HepG2 (cell line): ENCODE measurements around the gene MRPS5. TPM values are rescaled to one million over a fixed set of nuclear protein-coding genes. Genes with fewer than 3 reads are reported as not detected.
A peak's percentile ranks its signal among the peaks of the same experiment; 100 is the strongest.

Source experiments
- ATF1 ChIP-seq: IDR thresholded peaks from 2 replicates; pipeline ENCODE4 v1.6.1; 2016; ENCODE audit warnings: mild to moderate bottlenecking, control low read depth
- HOXA9 ChIP-seq: sonication (generic); formaldehyde crosslinking; IDR thresholded peaks from 2 replicates; pipeline ENCODE4 v1.8.1; 2022; ENCODE audit warnings: missing genetic modification reagents, mild to moderate bottlenecking, moderate library complexity, borderline replicate concordance
- ISX ChIP-seq: sonication (generic); formaldehyde crosslinking; conservative IDR thresholded peaks from 2 replicates; pipeline ENCODE4 v1.5.0; 2020; ENCODE audit warnings: missing genetic modification reagents
- KDM3A ChIP-seq: IDR thresholded peaks from 2 replicates; pipeline ENCODE4 v1.6.1; 2018; ENCODE audit warnings: low read depth, missing compliant biosample characterization
- MBD4 ChIP-seq: IDR thresholded peaks from 2 replicates; pipeline ENCODE4 v1.6.1; 2012; ENCODE audit warnings: low read length, inconsistent platforms, borderline replicate concordance
- MTA1 ChIP-seq: sonication (generic); formaldehyde crosslinking; IDR thresholded peaks from 2 replicates; pipeline ENCODE4 v1.4.0; 2020; ENCODE audit warnings: missing genetic modification reagents, mild to moderate bottlenecking, borderline replicate concordance
- MTF1 ChIP-seq: sonication (generic); formaldehyde crosslinking; IDR thresholded peaks from 2 replicates; pipeline ENCODE4 v1.5.0; 2020; ENCODE audit warnings: missing genetic modification reagents
- NFKBIZ ChIP-seq: IDR thresholded peaks from 2 replicates; pipeline ENCODE4 v1.6.1; 2018; ENCODE audit warnings: missing genetic modification reagents, missing compliant biosample characterization
- NONO ChIP-seq, 2 experiments: fragments of 450-650 bp in 1 of 2; sonication (generic) in 1 of 2; formaldehyde crosslinking in 1 of 2; IDR thresholded peaks in 1 of 2; conservative IDR thresholded peaks in 1 of 2; 2 replicates each; pipeline versions ENCODE4 v1.6.1 to v1.8.0; 2017 to 2022; ENCODE audit warnings: mild to moderate bottlenecking in 1 of 2, missing genetic modification reagents in 1 of 2, moderate library complexity in 1 of 2
- NR2F6 ChIP-seq, 2 experiments: IDR thresholded peaks; 2 replicates each; pipeline ENCODE4 v1.6.1; 2016; ENCODE audit warnings: antibody characterized with exemption in 1 of 2, mild to moderate bottlenecking in 1 of 2
- PBX2 ChIP-seq: IDR thresholded peaks from 2 replicates; pipeline ENCODE4 v1.6.1; 2016; ENCODE audit warnings: control low read depth
- PHF8 ChIP-seq: sonication (generic); formaldehyde crosslinking; IDR thresholded peaks from 2 replicates; pipeline ENCODE4 v1.5.0; 2020; ENCODE audit warnings: missing genetic modification reagents
- RFX3 ChIP-seq: IDR thresholded peaks from 2 replicates; pipeline ENCODE4 v1.6.1; 2016; ENCODE audit warnings: missing biosample characterization, missing genetic modification reagents
- SNAPC5 ChIP-seq: sonication (generic); formaldehyde crosslinking; IDR thresholded peaks from 2 replicates; pipeline ENCODE4 v1.8.1; 2023; ENCODE audit warnings: mild to moderate bottlenecking, missing genetic modification reagents, borderline replicate concordance
- TOE1 ChIP-seq: sonication (generic); formaldehyde crosslinking; IDR thresholded peaks from 2 replicates; pipeline ENCODE4 v1.4.0; 2020; ENCODE audit warnings: mild to moderate bottlenecking, missing genetic modification reagents
- ZC3H4 ChIP-seq: sonication (generic); formaldehyde crosslinking; IDR thresholded peaks from 2 replicates; pipeline ENCODE4 v1.4.0; 2020; ENCODE audit warnings: missing genetic modification reagents, borderline replicate concordance
- ZHX2 ChIP-seq, 2 experiments: sonication (generic) in 1 of 2; formaldehyde crosslinking in 1 of 2; IDR thresholded peaks; 2 replicates each; pipeline versions ENCODE4 v1.6.1 to v1.9.0; 2014 to 2022; ENCODE audit warnings: antibody characterized with exemption in 1 of 2, borderline replicate concordance in 1 of 2, inconsistent platforms in 1 of 2, low read depth in 1 of 2, missing genetic modification reagents in 1 of 2
- ZMAT5 ChIP-seq: sonication (generic); formaldehyde crosslinking; IDR thresholded peaks from 2 replicates; pipeline ENCODE4 v1.5.0; 2020; ENCODE audit warnings: mild to moderate bottlenecking, low read depth, missing genetic modification reagents, borderline replicate concordance
- ZNF12 ChIP-seq: sonication (generic); formaldehyde crosslinking; IDR thresholded peaks from 2 replicates; pipeline ENCODE4 v1.5.0; 2020; ENCODE audit warnings: missing genetic modification reagents
- ZNF143 ChIP-seq: sonication (generic); formaldehyde crosslinking; IDR thresholded peaks from 2 replicates; pipeline ENCODE4 v1.4.0; 2020; ENCODE audit warnings: missing genetic modification reagents
- ZNF792 ChIP-seq: IDR thresholded peaks from 2 replicates; pipeline ENCODE4 v1.6.1; 2016
- polyA plus RNA-seq, 8 experiments: library from polyadenylated mRNA; depleted of rRNA in 3 of 8; stranded (reverse) in 7 of 8; unstranded in 1 of 8; fragments of >200 nt; fragmentation: Illumina TruSeq in 4 of 8; extraction: Trizol in 4 of 8; gene quantifications; 2 replicates each; pipeline versions ENCODE4 v1.2.1 to v1.2.3, GENCODE V29; 2011 to 2016; ENCODE audit warnings: low read depth in 4 of 8, missing spikeins in 1 of 8, mixed read lengths in 1 of 8; ENCODE audit not compliant: insufficient read depth in 1 of 8
- total RNA-seq, 5 experiments: library from RNA; depleted of rRNA; stranded (reverse); fragments of >200 nt; fragmentation: Illumina TruSeq; extraction: Trizol; gene quantifications; 2 replicates each; pipeline ENCODE4 v1.2.3, GENCODE V29; 2016; ENCODE audit warnings: low read depth in 1 of 5
- TF ChIP-seq, protein P1 (sequence below): sonication (generic); formaldehyde crosslinking; IDR thresholded peaks from 2 replicates; pipeline ENCODE4 v1.4.0; 2020; ENCODE audit warnings: missing genetic modification reagents

MRPS5 gene
- total and polyA plus RNA-seq, 2 of the 13 experiments (the other 11 are each of a cell fraction or from before 2014, with no cell fraction given) = 98.8 to 134 TPM

DNA sequence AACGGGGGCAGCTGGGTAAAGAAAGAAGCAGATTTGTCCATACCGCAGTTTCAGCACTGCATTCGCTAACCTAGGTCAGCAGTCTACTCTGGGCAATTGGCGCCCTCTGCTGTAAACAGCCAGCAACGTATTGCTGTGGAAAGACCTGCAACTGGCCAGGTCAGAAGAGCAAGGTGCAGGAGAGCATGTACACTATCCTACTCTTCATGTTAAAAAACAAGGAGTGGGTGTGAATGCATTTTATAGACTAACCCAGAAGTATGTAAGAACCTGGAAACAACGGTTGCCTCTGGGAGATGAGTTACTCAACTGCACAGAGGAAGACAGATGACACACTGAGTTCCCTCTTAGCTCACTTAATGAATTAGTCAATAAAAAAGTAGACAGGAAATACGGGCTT is 6.2 kb downstream of the MRPS5 start (continued):
- TF ChIP-seq ISX (CRISPR knock-in tag) (no peak), NONO (IDR thresholded peaks at IDR 0.05) (no peak), NONO (CRISPR knock-in tag; conservative IDR thresholded peaks at IDR 0.05) (0 out of 2 replicates have a peak, but pooled peaks have one; percentile 59), MTF1 (CRISPR knock-in tag) (no peak), ZC3H4 (CRISPR knock-in tag) (no peak), NFKBIZ (CRISPR knock-in tag) (no peak), MBD4 (no peak), ZNF792 (CRISPR knock-in tag) (0 out of 2 replicates have a peak, but pooled peaks have one; percentile 59), KDM3A (no peak), ZHX2 (IDR thresholded peaks at IDR 0.05; ENCODE audit: low read depth) (no peak), ZHX2 (CRISPR knock-in tag; IDR thresholded peaks at IDR 0.05; ENCODE audit: borderline replicate concordance) (no peak), MTA1 (CRISPR knock-in tag) (no peak), HOXA9 (CRISPR knock-in tag) (no peak), ATF1 (no peak), NR2F6 (IDR thresholded peaks at IDR 0.05) (no peak), NR2F6 (CRISPR knock-in tag; IDR thresholded peaks at IDR 0.05) (no peak), SNAPC5 (CRISPR knock-in tag) (no peak), PHF8 (no peak), RFX3 (CRISPR knock-in tag) (no peak), ZNF12 (CRISPR knock-in tag) (no peak), ZNF143 (CRISPR knock-in tag) (peak; percentile 28; the same call in 1 of the 2 replicates), ZMAT5 (CRISPR knock-in tag) (no peak), PBX2 (CRISPR knock-in tag) (no peak), TOE1 (no peak)
- TF ChIP-seq, protein P1, sequence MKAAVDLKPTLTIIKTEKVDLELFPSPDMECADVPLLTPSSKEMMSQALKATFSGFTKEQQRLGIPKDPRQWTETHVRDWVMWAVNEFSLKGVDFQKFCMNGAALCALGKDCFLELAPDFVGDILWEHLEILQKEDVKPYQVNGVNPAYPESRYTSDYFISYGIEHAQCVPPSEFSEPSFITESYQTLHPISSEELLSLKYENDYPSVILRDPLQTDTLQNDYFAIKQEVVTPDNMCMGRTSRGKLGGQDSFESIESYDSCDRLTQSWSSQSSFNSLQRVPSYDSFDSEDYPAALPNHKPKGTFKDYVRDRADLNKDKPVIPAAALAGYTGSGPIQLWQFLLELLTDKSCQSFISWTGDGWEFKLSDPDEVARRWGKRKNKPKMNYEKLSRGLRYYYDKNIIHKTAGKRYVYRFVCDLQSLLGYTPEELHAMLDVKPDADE (CRISPR knock-in tag) = no peak
